Measurements from ENCODE around the gene DNAJC6.

The DNAJC6 gene

GRCh38 chr1:65362545-65362944 lies 53.2 kb downstream of the DNAJC6 start:
- H3K27ac ChIP-seq: no peak overlapping the region

GRCh38 chr1:65363484-65363883 lies 54.1 kb downstream of the DNAJC6 start:
- Histone ChIP-seq H3K4me3 (ENCODE audit: low read depth, low read length) (no peak overlapping the region), H3K27me3 (ENCODE audit: insufficient read depth, low read depth, severe bottlenecking) (no peaks in the 10 kb centered on the region), H3K9me3 (ENCODE audit: severe bottlenecking) (no peaks in the 10 kb centered on the region), H3K36me3 (peaks cover 4% of the 10 kb centered on the region; the same call in 1 of the 2 replicates), H3K27ac (no peak overlapping the region)
- no peak for DNase-seq
- TF ChIP-seq CTCF (IDR thresholded peaks at IDR 0.05; ENCODE audit: low read depth, low read length): no peak

More at GRCh38 chr1:65362545-65362944, 53.2 kb downstream of the DNAJC6 start:
- H3K9me3 ChIP-seq (ENCODE audit: severe bottlenecking): no peaks in the 10 kb centered on the region
- H3K36me3 ChIP-seq: peaks cover 4% of the 10 kb centered on the region; the same call in 1 of the 2 replicates
- no peak for DNase-seq
- no peak overlapping the region for H3K4me3 ChIP-seq (ENCODE audit: low read depth, low read length)
- TF ChIP-seq CTCF (IDR thresholded peaks at IDR 0.05; ENCODE audit: low read depth, low read length): no peak
- no peaks in the 10 kb centered on the region for H3K27me3 ChIP-seq (ENCODE audit: insufficient read depth, low read depth, severe bottlenecking)

GRCh38 chr1:65368403-65368802 lies 59.1 kb downstream of the DNAJC6 start:
- Histone ChIP-seq H3K9me3 (ENCODE audit: severe bottlenecking) (no peaks in the 10 kb centered on the region), H3K27ac (peak overlapping the region; percentile 28; the same call in 1 of the 2 replicates), H3K4me3 (ENCODE audit: low read depth, low read length) (no peak overlapping the region), H3K36me3 (peaks cover 4% of the 10 kb centered on the region; the same call in 1 of the 2 replicates), H3K27me3 (ENCODE audit: insufficient read depth, low read depth, severe bottlenecking) (no peaks in the 10 kb centered on the region)
- DNase-seq: no peak
- no peak for TF ChIP-seq CTCF (IDR thresholded peaks at IDR 0.05; ENCODE audit: low read depth, low read length)

GRCh38 chr1:65371544-65371943 lies 62.2 kb downstream of the DNAJC6 start:
- H3K36me3 ChIP-seq: peaks cover 3% of the 10 kb centered on the region; the same call in 1 of the 2 replicates
- H3K9me3 ChIP-seq (ENCODE audit: severe bottlenecking): no peaks in the 10 kb centered on the region
- H3K27me3 ChIP-seq (ENCODE audit: insufficient read depth, low read depth, severe bottlenecking): no peaks in the 10 kb centered on the region
- no peak for DNase-seq
- no peak for TF ChIP-seq CTCF (IDR thresholded peaks at IDR 0.05; ENCODE audit: low read depth, low read length)
- H3K27ac ChIP-seq: no peak overlapping the region
- no peak overlapping the region for H3K4me3 ChIP-seq (ENCODE audit: low read depth, low read length)

GRCh38 chr1:65372557-65372956 lies 63.2 kb downstream of the DNAJC6 start:
- DNase-seq: no peak
- no peaks in the 10 kb centered on the region for H3K9me3 ChIP-seq (ENCODE audit: severe bottlenecking)
- TF ChIP-seq CTCF (IDR thresholded peaks at IDR 0.05; ENCODE audit: low read depth, low read length): no peak
- no peak overlapping the region for H3K4me3 ChIP-seq (ENCODE audit: low read depth, low read length)
- no peaks in the 10 kb centered on the region for H3K27me3 ChIP-seq (ENCODE audit: insufficient read depth, low read depth, severe bottlenecking)
- H3K27ac ChIP-seq: no peak overlapping the region
- no peaks in the 10 kb centered on the region for H3K36me3 ChIP-seq
